ENCODE results near the gene DMRT1.

The DMRT1 gene

GRCh38 chr9:926976-927375 lies 85.5 kb downstream of the DMRT1 start:
- no peak for DNase-seq

GRCh38 chr9:928363-929042 lies 87.0 kb downstream of the DMRT1 start:
- no peak for DNase-seq

- DNase-seq: no peak
These were observed 88.2 kb downstream of the DMRT1 start for GRCh38 chr9:929719-930118.

GRCh38 chr9:933356-933755 lies 91.9 kb downstream of the DMRT1 start:
- no peak for DNase-seq

DNA sequence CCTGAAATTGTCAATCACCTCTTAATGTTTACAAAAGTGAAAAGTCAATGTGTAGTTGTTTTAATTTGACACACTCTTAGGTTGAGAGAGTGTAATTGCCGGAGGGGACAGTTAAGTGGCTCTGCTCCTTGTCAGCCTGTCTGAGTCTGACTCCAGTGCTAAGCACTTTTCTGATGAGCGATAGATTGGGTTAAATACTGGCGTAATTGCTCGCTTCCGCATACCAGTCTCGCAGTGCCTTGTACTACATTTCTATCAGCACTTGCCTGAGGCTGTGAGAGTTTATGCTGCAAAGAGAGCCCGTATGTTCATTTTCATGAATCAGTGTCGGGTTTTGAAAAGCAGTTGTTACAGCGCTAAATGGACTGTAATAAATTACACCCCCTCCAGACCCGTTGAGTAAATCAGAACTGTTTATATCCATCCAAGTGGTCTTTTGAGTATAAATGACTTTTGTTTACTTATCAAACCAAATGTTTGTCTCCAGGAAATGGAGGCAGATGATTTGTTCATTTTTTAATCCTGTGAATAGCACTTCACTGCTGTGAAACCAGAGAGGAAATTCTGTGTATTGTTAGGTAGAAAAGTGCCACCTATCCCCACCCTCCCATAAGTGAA lies 94.0 kb downstream of the DMRT1 start:
- peak; percentile 95 for DNase-seq

GRCh38 chr9:942805-943580 lies 101.5 kb downstream of the DMRT1 start:
- peak; percentile 93 for DNase-seq

DNA sequence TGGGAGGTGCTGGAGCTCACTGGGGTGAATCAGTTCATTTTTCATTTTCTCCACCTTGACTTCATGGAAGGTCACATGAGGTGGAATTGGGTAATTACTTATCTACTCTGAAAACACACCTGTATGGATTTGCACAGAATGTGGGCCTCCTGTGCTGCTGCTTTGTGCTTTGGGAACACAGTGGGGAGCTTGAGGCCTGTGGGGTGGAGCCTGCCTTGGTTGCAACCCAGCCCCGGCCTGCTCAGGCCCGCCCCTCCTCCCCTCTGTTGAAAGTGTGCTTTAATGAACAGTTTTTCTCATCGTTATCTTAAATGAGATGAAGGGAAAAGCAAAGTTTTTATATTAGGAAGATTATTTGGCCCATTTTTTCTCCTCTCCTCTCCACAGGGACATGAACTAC lies 106.5 kb downstream of the DMRT1 start:
- no peak for DNase-seq

DNA sequence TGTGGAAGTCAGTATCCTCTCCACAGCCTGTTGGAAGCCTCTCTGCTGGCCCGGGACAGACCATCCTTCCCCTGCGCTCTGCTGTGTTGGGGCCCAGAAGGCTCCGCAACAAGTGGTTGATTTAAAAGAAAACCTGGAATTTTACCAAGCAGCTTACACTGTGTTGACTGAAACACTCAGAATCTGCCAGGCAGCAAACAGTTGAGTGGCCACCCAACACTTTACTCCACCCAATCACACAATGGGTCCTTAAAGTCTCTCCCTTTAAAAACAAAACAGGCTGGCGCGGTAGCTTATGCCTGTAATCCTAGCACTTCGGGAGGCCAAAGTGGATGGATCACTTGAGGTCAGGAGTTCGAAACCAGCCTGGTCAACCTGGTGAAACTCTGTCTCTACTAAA lies 107.0 kb downstream of the DMRT1 start:
- peak; percentile 44 for DNase-seq

DNA sequence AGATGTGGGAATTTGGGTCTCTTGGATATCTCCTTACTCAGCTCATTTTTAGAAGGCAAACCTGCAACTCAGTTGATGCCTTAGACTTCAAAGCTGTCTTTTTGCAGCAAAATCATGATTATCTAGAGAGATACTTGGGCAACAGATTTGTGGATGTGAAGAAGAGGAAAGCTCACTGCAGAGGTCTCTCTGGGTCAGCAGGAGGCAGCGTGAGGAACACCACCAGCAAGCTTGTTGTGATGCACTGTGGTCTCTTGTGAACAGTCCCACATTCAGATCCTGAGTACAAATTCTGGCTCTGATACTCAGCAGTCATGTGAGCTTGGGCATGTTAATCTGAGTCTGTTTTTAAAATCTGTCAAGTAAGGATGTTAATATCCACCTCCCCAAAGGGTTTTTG lies 108.6 kb downstream of the DMRT1 start:
- no peak for DNase-seq

DNA sequence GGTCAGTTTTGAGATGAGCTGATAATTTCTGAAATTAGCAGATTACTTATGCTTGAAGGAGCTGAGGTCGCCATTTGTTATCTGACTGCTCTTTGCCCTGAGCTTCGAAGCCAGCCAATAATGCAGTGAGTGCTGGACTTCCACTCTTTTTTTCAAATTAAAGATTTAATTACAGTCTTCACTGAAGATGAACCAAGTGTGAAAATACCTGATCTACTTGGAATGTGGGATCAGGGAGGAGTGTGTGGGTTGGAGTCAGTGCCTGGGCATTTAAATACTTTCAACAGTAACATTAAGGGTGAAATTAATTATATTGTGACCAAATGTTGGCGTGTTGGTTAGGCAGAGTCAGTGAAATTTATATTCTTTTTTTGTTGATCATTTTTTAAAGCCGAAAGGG lies 111.0 kb downstream of the DMRT1 start:
- no peak for DNase-seq

- DNase-seq: no peak
These were observed 117.6 kb downstream of the DMRT1 start for GRCh38 chr9:959105-959504.

- no peak for DNase-seq
These were observed 118.4 kb downstream of the DMRT1 start for GRCh38 chr9:959914-960313.

GRCh38 chr9:962023-962422 lies 120.5 kb downstream of the DMRT1 start:
- no peak for DNase-seq

DNA sequence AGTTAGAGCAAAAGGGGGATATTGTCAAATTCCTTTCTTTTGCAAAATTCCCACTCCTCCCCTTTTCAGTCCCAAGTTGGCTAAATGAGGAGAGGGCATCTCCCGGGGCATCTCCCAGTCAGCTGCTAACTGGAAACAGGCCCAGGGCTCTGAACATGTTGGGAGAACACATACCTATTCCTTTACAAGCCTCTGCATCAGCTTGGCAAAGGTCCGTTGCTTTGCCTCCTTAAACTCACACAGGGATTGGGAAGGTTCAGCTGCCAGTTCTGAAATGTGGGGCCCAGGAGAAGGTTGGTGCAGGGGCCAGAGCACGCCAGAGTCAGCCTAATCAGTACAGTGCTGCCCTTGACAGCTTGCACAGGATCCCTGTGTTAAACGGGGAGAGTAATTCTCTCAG lies 124.0 kb downstream of the DMRT1 start:
- DNase-seq: peak; percentile 58

- DNase-seq: peak; percentile 25
These were observed 125.4 kb downstream of the DMRT1 start for GRCh38 chr9:966870-967269.

GRCh38 chr9:967436-967835 lies 125.9 kb downstream of the DMRT1 start:
- peak; percentile 39 for DNase-seq

DNA sequence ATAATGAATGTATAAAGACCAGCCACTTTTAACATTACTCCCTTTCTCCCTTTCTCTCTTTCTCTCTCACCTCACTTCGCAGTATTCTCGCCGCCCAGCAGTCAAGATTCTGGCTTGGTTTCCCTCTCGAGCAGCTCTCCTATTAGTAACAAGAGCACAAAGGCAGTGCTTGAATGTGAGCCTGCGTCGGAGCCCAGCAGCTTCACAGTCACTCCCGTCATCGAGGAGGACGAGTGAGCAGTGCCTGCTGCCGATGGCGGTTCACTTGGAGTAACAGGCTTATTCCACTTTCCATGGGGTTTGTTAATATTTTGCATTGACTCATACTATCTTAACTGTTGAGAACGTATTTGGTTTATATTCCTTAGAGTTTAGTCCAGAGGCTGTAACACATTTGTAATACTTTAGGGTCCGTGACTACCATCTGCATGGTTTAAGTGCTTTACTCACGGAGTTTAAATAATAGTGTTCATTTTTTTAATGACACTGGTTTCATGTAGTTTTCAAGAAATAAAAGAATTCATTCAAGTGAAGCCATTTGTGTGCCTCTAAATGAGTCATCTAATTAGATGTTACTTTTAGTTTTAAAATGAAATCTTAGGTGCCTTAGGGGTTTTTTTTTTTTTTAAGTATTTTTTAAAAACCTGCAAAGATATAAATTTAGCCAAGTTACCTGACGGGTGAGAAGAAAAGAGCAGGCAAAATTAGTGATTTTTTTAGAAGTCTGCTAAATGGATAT lies 126.6 kb downstream of the DMRT1 start:
- peak; percentile 68 for DNase-seq

GRCh38 chr9:969310-970150 lies 128.0 kb downstream of the DMRT1 start:
- no peak for DNase-seq

- DNase-seq: no peak
These were observed 128.9 kb downstream of the DMRT1 start for GRCh38 chr9:970151-970996.

DNA sequence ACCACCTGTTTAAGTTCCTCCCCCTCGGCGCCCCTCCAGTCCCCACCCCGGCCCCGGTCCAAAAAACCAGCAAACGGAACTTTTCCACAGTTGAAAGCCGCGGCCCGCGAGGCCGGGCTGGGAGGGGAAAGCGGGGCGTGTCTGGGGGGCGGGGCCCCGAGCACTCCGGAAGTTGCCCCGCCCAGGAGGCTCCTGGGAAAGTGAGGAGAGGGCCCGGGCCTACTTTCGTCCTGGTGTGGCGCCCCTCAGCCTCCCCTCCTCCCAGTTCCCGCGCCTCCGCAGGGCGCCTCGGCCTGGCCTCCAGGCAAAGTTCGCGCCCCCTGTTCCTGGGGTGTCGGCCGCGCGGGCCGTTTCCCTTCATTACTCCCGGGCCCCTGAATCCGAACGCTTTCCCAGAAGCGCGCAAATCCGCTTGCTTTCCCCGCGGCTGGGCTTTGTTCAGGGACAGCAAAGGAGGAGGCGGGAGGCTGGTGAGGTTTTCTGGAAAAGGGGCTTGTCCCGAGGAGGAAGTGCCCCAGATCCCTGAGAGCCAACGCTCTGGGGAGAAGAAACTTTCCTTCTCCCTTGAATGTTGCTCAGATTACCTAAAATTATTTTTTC lies 130.5 kb downstream of the DMRT1 start:
- DNase-seq: no peak
